LHCN-M2 (cell line): ENCODE data around the gene TEKT2. TPM values are rescaled to one million over a fixed set of nuclear protein-coding genes. Genes with fewer than 3 reads are reported as not detected.
A peak's percentile ranks its signal among the peaks of the same experiment; 100 is the strongest.

Experiments used
- DNase-seq: peaks from one replicate; pipeline ENCODE4 v3.0.0-alpha.2; 2012; ENCODE audit warnings: low read depth
- total RNA-seq: library from RNA; depleted of rRNA; stranded (reverse); fragments of >200 nt; gene quantifications from 2 replicates; pipeline ENCODE4 v1.2.3, GENCODE V29; 2014

TEKT2 gene
- total RNA-seq, 1 experiment from 2014 or later, result not detected

DNA sequence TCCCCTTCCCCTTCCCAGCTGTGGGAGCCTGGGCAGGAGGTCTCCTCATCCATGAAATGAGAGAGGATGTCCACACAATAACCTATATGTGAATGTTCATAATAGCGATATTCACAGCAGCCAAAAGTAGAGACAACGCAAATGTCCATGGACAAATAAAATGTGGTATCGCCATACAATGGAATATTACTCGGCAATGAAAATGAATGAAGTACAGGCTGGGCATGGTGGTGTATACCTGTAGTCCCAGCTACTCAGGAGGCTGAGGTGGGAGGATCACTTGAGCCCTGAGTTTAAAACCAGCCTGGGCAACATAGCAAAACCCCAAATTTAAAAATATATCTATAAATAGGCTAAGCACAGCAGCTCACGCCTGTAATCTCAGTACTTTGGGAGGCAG lies 17.7 kb downstream of the TEKT2 start:
- no peak for DNase-seq

DNA sequence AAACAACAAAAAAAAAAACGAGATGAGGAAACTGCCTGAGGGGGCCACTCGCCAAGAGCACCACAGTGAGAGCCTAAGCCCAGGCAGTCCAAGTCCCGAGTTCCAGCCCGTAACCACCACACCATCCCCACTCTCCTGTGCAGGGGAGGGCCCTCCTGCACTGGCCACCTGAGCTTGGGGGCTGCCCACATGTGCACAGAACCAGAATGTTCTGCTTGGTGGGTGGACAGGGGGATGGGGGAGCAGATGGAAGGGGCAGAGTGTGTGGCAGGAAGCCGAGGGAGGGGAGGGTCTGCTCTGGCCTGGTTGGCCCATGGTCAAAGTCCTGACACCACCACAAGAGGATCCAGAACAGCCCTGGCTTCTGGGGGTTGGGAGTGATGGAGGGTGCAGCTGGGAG lies 22.4 kb downstream of the TEKT2 start:
- DNase-seq, result no peak

GRCh38 chr1:36107394-36107793 lies 23.5 kb downstream of the TEKT2 start:
- no peak for DNase-seq

DNA sequence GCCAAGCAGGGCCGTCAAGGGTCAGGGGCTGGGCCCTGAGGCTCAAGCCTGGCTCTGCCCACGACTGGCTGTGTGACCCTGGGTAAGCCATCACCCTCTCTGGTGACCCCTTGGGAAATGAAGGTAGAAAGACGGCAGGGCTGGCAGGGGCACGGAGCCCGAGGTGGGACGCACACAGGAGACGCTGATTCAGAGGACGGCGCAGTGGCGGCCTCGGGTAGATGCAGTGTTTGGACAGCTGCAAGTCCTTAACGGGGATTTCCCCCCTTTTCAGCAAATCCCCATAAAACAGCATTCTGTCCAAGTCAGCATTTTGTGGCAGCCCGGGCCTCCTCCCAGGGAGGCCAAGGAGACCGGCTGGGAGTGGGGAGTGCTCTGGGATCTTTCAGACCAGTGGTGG lies 24.4 kb downstream of the TEKT2 start:
- no peak for DNase-seq

DNA sequence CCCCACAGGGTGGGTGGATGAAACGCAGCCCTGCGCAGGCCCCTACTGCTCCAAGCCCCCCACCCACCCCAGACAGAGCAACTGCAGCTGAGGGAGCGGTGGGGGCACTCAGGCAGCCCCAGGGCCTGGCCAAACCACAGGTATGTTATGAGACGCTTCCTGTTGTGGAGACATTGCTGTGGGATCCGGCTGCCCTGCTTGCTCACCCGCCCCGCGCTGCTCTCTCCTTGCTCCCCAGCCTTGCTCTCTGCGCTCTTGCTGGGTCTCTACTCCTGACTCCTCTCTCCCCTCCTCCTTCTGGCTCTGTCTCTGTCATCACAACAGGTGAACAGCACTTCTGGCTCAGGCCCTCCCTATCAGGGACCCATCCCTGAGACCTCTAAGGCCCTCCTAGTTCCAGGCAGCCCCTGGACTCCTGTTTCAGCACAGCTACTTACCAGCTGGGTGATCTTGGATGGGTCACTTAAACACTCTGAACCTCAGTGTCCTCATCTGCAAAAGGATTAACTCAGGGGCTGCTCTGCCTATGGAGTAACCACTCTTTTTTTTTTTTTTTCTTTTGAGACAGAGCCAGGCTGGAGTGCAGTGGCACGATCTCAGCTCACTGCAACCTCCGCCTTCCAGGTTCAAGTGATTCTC lies 25.3 kb downstream of the TEKT2 start:
- DNase-seq, result peak; percentile 56

GRCh38 chr1:36111151-36111550 lies 27.3 kb downstream of the TEKT2 start:
- no peak for DNase-seq

DNA sequence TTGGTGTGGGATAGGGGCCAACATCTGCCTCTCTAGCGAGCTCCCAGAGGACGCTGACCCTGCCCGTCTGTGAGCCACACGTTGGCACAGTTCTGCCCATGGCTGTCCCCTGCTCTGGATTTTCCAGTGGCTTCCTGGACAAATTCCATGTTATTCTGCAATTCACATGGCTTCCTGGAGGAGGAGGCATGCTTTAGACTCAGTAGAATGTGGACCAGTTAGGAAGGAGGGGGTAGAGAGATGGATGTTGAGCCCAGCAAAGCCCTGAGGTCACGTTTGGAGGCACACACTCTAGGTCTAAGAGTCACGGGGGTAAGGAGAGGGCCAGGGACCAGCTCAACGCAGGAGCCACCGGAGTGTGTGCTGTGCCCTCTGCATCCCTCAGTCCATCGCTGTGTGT lies 28.9 kb downstream of the TEKT2 start:
- no peak for DNase-seq

GRCh38 chr1:36114371-36114770 lies 30.5 kb downstream of the TEKT2 start:
- no peak for DNase-seq

DNA sequence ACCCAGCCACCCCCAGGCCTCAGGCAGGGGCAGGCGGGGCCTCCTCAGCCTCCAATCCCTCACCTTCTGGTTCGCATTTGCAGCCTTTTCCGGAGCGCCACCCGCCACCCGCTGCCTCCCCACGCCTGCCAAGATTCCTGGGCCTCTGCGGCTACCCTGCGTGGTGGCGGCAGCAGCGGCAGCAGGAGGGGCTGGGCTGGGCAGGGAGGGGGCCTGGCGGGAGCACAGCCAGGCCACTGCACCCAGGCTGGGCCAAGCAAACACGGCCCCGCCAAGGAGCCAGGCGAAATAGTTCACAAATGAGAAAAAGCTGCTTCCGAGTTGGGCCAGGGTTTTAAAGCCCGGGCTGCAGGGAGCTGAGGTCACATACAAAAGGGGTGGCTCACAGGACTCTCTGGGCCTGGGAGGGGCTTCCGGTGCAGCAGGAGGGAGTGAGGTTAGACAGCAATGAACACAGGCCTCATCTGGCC lies 31.3 kb downstream of the TEKT2 start:
- DNase-seq, result no peak

- DNase-seq, result no peak
Measured at GRCh38 chr1:36115931-36116330, 32.0 kb downstream of the TEKT2 start.

DNA sequence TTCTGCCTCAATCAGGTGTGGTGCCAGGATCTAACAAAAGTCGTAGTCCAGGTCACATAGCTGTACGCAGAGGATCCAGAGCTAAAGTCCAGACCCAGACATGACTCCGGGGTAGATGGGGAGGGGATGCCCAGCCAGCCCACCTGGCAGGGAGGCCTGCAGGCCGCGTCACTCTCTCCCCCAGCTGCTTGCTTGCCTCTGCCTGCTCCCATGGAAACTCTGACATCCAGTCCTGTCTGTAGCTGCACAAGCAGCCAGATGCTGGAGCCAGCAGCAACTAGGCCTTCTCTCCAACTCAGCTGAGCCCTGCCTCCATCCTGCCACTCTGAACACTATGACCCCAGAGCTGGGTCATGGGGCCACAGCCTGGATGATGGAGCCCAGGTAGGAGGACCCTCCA lies 33.0 kb downstream of the TEKT2 start:
- no peak for DNase-seq

DNA sequence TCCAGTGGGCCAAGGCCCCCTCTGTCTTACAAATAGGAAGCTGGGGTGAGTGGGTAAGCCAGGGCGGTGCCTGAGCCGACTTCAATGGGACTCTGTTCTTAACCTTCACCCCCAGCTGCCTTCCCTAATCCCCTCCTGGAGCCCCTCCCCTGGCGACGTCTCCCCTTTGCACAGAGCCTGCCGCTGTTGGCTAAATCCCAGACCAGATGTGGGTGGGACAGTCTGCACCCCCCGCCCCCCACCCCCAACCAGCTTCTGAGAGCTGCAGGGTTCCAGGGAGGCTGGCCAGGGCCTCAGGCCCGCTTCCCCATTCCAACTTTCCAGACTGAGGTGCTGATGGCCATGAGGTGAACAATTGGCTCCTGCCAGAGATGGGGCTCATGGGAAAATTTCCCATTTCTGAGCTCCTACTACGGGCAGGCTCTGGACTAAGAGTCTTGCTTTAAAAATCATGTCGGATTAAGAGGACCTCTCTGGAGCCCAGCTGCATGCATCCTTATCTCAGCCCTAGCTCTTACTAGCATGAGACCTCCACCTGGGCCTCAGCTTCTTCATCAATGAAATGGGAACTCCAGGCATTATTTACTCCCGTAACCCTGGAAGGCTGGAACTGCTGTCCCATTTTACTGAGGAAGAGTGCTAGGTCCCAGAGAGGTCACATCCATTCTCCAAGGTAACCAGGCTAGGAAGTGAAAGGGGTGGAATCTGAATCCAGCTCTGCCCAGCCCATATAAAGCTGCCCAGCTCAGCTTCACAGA lies 34.7 kb downstream of the TEKT2 start:
- no peak for DNase-seq

DNA sequence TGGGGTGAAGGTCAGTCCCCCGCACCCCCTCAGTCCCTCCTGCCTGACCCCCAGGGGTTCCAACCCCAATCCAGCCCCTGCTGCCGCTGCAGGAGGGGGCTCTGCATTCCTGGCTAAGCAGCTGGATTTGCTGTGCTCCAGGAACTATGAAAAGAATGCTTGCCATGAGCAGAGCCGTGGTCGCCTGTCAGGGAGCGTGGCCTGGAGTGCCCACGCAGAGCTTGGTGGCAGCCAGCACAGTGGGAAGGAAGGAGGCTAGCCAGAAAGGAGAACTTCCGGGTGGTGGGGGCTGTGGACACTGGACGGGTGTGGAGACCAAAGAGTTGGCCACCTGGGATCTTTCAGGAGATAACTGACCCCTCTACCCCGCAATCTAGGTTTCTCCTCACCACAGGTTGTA lies 35.6 kb downstream of the TEKT2 start:
- DNase-seq, result no peak

DNA sequence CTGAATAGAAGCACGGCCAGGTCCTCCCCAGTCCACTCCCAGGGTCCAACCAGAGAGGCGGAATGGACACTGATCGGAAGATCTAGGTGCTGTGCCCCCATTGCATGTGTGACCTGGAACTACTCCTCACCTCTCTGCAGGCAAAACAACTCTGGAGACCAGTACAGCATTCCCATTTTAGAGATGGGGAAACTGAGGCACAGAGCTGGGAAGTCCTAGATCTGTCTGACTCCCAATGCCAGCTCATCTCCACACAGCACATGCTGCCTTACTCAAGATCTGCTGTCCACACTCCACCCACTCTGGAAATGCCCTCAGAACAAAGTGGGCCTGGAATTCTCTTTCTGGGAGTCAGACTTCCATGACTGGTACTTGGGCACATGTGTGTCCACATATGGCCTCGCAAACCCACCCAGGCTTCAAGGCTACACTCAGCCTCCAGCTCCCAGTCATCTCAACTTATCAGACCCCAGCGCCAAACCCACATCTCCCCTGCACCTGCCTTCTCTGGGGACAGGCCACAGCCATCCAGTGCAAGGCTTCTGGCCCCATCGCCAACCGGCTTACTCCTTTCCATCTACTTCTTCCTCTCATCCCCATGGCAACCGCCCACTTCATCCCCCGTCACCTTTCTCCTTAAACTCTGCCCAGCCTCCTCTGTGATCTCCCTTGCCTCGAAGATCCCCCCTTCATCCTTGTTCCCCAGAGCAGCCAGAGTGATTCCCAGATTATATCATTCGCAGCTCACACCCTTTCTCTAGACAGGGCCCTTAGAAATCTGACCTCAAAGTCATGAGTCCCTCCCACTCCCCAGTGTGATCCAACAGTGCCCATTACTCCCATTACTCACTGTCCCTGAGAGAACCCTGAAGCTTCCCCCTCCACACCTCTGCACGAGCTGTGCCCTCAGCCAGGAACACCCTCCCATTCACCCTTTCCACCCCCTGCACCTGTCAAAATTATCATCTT lies 38.5 kb downstream of the TEKT2 start:
- no peak for DNase-seq

DNA sequence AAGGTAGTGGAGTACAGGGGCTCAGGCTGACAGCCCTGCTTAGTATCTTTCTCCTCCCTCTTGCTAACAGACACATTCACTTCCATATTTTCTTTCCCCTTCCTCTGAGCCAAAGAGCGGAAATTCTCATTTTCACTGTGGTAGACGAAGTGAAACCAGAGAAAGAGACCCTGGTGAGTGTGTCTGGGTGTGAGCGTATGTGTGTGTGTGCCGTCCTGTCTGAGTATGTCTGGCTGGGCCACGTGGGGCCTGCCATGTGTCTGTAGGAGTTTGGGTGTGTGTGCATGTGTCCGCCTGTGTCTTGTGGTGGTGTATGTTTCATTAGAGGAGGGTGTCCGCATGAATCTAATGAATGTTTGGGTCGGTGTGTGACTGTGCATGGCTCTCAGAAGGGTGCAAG lies 39.5 kb downstream of the TEKT2 start:
- no peak for DNase-seq

- no peak for DNase-seq
Measured at GRCh38 chr1:36124404-36125128, 40.7 kb downstream of the TEKT2 start.

GRCh38 chr1:36125129-36125991 lies 41.5 kb downstream of the TEKT2 start, which contains the start of gene COL8A2:
Gene COL8A2 (minus strand): TSS chr1:36125222. CDS start chr1:36100242, 24,980 bp downstream.
- DNase-seq, result no peak

- DNase-seq, result no peak
Measured at GRCh38 chr1:36126005-36126716, 42.3 kb downstream of the TEKT2 start.

DNA sequence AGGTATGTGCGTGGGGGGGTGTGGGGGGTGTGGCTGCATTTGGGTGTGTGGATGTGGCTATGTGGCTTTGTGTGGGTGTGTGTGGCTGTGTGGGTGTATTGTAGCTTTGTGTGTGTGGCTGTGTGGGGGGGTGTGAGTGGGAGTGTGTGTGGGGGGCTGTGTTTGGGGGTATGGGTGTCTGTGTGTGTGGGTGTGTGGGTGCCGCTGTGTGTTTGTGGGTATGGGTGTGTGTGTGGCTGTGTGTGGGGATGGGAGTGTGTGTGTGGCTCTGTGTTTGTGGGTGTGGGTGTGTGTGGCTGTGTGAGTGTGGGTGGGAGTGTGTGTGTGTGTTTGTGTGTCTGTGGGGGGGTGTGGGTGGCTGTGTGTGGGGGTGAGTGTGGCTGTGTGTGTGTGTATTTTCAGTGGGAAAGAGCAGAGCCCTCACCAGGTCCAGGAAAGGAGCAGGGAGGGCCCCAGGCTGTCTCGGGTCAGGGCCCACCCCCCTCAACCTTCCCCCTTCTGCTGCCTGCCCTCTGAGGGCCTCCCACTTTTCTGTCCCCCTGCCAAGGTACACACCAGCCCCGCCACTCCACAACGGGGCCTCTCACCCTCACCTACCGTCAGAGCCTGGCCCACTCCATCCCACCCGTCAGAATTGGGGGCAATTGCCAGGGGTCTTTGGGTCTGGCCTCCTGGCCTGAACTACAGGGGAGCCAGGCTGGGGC lies 43.1 kb downstream of the TEKT2 start:
- no peak for DNase-seq
